IMR-90 (cell line): ENCODE results near the gene FRMD3. TPM values are rescaled to one million over a fixed set of nuclear protein-coding genes. Genes with fewer than 3 reads are reported as not detected.

ENCODE experiments used
- ATAC-seq: fragments of 200-7000 bp; cut with Tn5 transposase; 2 replicates; pipeline ENCODE4 v1.9.1; 2020; ENCODE audit warnings: low read depth, mild to moderate bottlenecking, moderate library complexity
- BruUV-seq: library from RNA; stranded (reverse); fragments of 400-500 nt; replicated peaks from 2 replicates; lab custom pipeline; 2021; lab: Mats Ljungman, UMichigan
- CTCF ChIA-PET: fragments of 300-600 bp; formaldehyde crosslinking; extraction: SDS; loops from one replicate; lab custom pipeline; 2021; ENCODE audit warnings: antibody characterized with exemption; lab: Yijun Ruan, JAX
- POLR2A ChIA-PET: fragments of 300-600 bp; sonication (Branson Sonifier 250); formaldehyde crosslinking; loops from one replicate; lab custom pipeline; 2022; ENCODE audit warnings: antibody characterized with exemption; ENCODE audit not compliant: unreplicated experiment; lab: Charles Lee
- DNase-seq: peaks from one replicate; pipeline ENCODE4 v3.0.0; 2013
- H2AFZ ChIP-seq: replicated peaks from 2 replicates; pipeline ENCODE3; 2013; ENCODE audit warnings: low read length, mild to moderate bottlenecking; ENCODE audit not compliant: poor library complexity
- H2AK5ac ChIP-seq: 2 replicates; pipeline ENCODE4 v1.6.1; 2013; ENCODE audit warnings: low read depth, low read length, inconsistent platforms
- H2AK9ac ChIP-seq: replicated peaks from 2 replicates; pipeline ENCODE3; 2013; ENCODE audit warnings: mild to moderate bottlenecking, low read depth, low read length, moderate library complexity; ENCODE audit not compliant: poor library complexity
- H2BK120ac ChIP-seq: 2 replicates; pipeline ENCODE4 v1.6.1; 2013; ENCODE audit warnings: low read depth, low read length, inconsistent platforms
- H2BK15ac ChIP-seq: 3 replicates; pipeline ENCODE4 v1.6.1; 2013; ENCODE audit warnings: low read depth, low read length, inconsistent platforms
- H2BK20ac ChIP-seq: 2 replicates; pipeline ENCODE4 v1.6.1; 2013; ENCODE audit warnings: low read depth, mild to moderate bottlenecking, inconsistent platforms, low read length, moderate library complexity
- H2BK5ac ChIP-seq: 2 replicates; pipeline ENCODE4 v1.6.1; 2013; ENCODE audit warnings: mild to moderate bottlenecking, low read depth, low read length, inconsistent platforms; ENCODE audit not compliant: poor library complexity, severe bottlenecking
- H3K14ac ChIP-seq: replicated peaks from 2 replicates; pipeline ENCODE4 v1.6.1; 2013; ENCODE audit warnings: low read depth, low read length, inconsistent platforms
- H3K18ac ChIP-seq: 2 replicates; pipeline ENCODE4 v1.6.1; 2013; ENCODE audit warnings: low read depth, low read length, control low read depth
- H3K23ac ChIP-seq: 2 replicates; pipeline ENCODE4 v1.6.1; 2013; ENCODE audit warnings: low read depth, low read length, inconsistent platforms
- H3K27ac ChIP-seq: 2 replicates; pipeline ENCODE4 v1.5.1; 2013; ENCODE audit warnings: mild to moderate bottlenecking, control low read depth, low read length; ENCODE audit not compliant: insufficient read depth
- H3K27me3 ChIP-seq: 2 replicates; pipeline ENCODE4 v1.6.1; 2013; ENCODE audit warnings: low read length; ENCODE audit not compliant: control insufficient read depth, insufficient read depth
- H3K36me3 ChIP-seq: 2 replicates; pipeline ENCODE4 v1.6.1; 2013; ENCODE audit warnings: low read length, mixed read lengths; ENCODE audit not compliant: control insufficient read depth, insufficient read depth
- H3K4ac ChIP-seq: 2 replicates; pipeline ENCODE4 v1.6.1; 2013; ENCODE audit warnings: low read depth, low read length, inconsistent platforms
- H3K4me1 ChIP-seq: 2 replicates; pipeline ENCODE4 v1.6.1; 2013; ENCODE audit warnings: low read length, mixed read lengths; ENCODE audit not compliant: control insufficient read depth, insufficient read depth
- H3K4me2 ChIP-seq: 2 replicates; pipeline ENCODE4 v1.6.1; 2013; ENCODE audit warnings: low read depth, mild to moderate bottlenecking, control low read depth, low read length, moderate library complexity
- H3K4me3 ChIP-seq: 2 replicates; pipeline ENCODE4 v1.5.1; 2013; ENCODE audit warnings: low read depth, mild to moderate bottlenecking, control low read depth, low read length, moderate library complexity; ENCODE audit not compliant: insufficient read depth
- H3K56ac ChIP-seq: 2 replicates; pipeline ENCODE4 v1.6.1; 2013; ENCODE audit warnings: low read length, inconsistent platforms; ENCODE audit not compliant: insufficient read depth; ENCODE audit errors: extremely low read depth
- H3K79me1 ChIP-seq, 2 experiments: 2 replicates each; pipeline ENCODE4 v1.6.1; 2013; ENCODE audit warnings: low read length in 2 of 2, inconsistent platforms in 1 of 2, low read depth in 1 of 2
- H3K9ac ChIP-seq: 2 replicates; pipeline ENCODE4 v1.6.1; 2013; ENCODE audit warnings: low read depth, low read length, control low read depth
- H3K9me1 ChIP-seq: 2 replicates; pipeline ENCODE4 v1.6.1; 2013; ENCODE audit warnings: low read length, inconsistent platforms; ENCODE audit not compliant: insufficient read depth
- H3K9me3 ChIP-seq: 2 replicates; pipeline ENCODE4 v1.6.1; 2013; ENCODE audit warnings: low read length; ENCODE audit not compliant: control insufficient read depth, insufficient read depth
- H4K20me1 ChIP-seq: 2 replicates; pipeline ENCODE4 v1.6.1; 2013; ENCODE audit warnings: low read length, inconsistent platforms; ENCODE audit not compliant: insufficient read depth
- H4K5ac ChIP-seq: 2 replicates; pipeline ENCODE4 v1.6.1; 2013; ENCODE audit warnings: mild to moderate bottlenecking, low read depth, low read length, control low read depth
- H4K8ac ChIP-seq, 2 experiments: 2 replicates each; pipeline ENCODE4 v1.6.1; 2013; ENCODE audit warnings: low read depth in 2 of 2, low read length in 2 of 2, control low read depth in 1 of 2, inconsistent platforms in 1 of 2
- H4K91ac ChIP-seq: 2 replicates; pipeline ENCODE4 v1.6.1; 2013; ENCODE audit warnings: low read depth, low read length, inconsistent platforms; ENCODE audit not compliant: insufficient read depth
- BHLHE40 ChIP-seq: fragments of 150-350 bp; IDR thresholded peaks from 2 replicates; pipeline ENCODE4 v1.6.1; 2016; ENCODE audit warnings: mild to moderate bottlenecking, low read depth, low read length
- CEBPB ChIP-seq: IDR thresholded peaks from 2 replicates; pipeline ENCODE4 v1.6.1; 2012; ENCODE audit warnings: low read depth, low read length, improper control_type of control experiment
- CHD1 ChIP-seq: IDR thresholded peaks from 2 replicates; pipeline ENCODE4 v1.6.1; 2012; ENCODE audit warnings: low read depth, low read length, improper control_type of control experiment
- FOS ChIP-seq: fragments of 150-350 bp; IDR thresholded peaks from 2 replicates; pipeline ENCODE4 v1.6.1; 2016; ENCODE audit warnings: low read depth, low read length
- MAFK ChIP-seq: IDR thresholded peaks from 2 replicates; pipeline ENCODE4 v1.6.1; 2012; ENCODE audit warnings: low read depth, low read length, improper control_type of control experiment
- MAZ ChIP-seq: IDR thresholded peaks from 2 replicates; pipeline ENCODE4 v1.6.1; 2012; ENCODE audit warnings: low read depth, mild to moderate bottlenecking, low read length, improper control_type of control experiment, moderate library complexity, borderline replicate concordance
- MXI1 ChIP-seq: IDR thresholded peaks from 2 replicates; pipeline ENCODE4 v1.6.1; 2012; ENCODE audit warnings: low read depth, mild to moderate bottlenecking, low read length, moderate library complexity, borderline replicate concordance
- NFE2L2 ChIP-seq: fragments of 150-350 bp; IDR thresholded peaks from 2 replicates; pipeline ENCODE4 v1.6.1; 2016; ENCODE audit warnings: low read depth, mild to moderate bottlenecking, low read length
- POLR2A ChIP-seq: IDR thresholded peaks from 2 replicates; pipeline ENCODE4 v1.6.1; 2012; ENCODE audit warnings: mild to moderate bottlenecking, low read depth, low read length
- RAD21 ChIP-seq: IDR thresholded peaks from 2 replicates; pipeline ENCODE4 v1.6.1; 2012; ENCODE audit warnings: low read length, improper control_type of control experiment
- RCOR1 ChIP-seq: IDR thresholded peaks from 2 replicates; pipeline ENCODE4 v1.6.1; 2012; ENCODE audit warnings: mild to moderate bottlenecking, low read length, improper control_type of control experiment; ENCODE audit not compliant: insufficient replicate concordance
- RFX5 ChIP-seq: IDR thresholded peaks from 2 replicates; pipeline ENCODE4 v1.8.0; 2012; ENCODE audit warnings: low read depth, mild to moderate bottlenecking, low read length, moderate library complexity
- SMC3 ChIP-seq: fragments of 150-350 bp; IDR thresholded peaks from 2 replicates; pipeline ENCODE4 v1.6.1; 2016; ENCODE audit warnings: low read depth, mild to moderate bottlenecking, antibody characterized with exemption, low read length, moderate library complexity
- WGBS, 2 experiments: methylation state at CpG; one replicate each; pipeline versions ENCODE4 v1.1.5 to v1.1.7; 2013; ENCODE audit warnings: missing lambda C conversion rate in 2 of 2; ENCODE audit not compliant: insufficient read length in 1 of 2; ENCODE audit errors: extremely low coverage in 2 of 2; 5-methylcytosine and 5-hydroxymethylcytosine counted together
- dilution Hi-C: fragments of 300-500 bp; cut with HindIII; formaldehyde crosslinking; loops from one replicate; pipeline ENCODE4 v1.14.3; 2018; ENCODE audit warnings: low sequenced_read_pairs; ENCODE audit not compliant: unreplicated experiment
- in situ Hi-C: fragments of 300-500 bp; cut with MboI; formaldehyde crosslinking; loops from 3 replicates; pipeline ENCODE4 v1.14.3; 2019; ENCODE audit warnings: low sequenced_read_pairs, inconsistent platforms, mixed read lengths
- intact Hi-C: fragments of 100-400 bp; cut with micrococcal nuclease; formaldehyde crosslinking; loops from 2 replicates; pipeline ENCODE4 v1.10.0; 2022
- polyA plus RNA-seq, 3 experiments: library from polyadenylated mRNA; depleted of rRNA; stranded (reverse); fragments of >200 nt; gene quantifications; 2 replicates each; pipeline ENCODE4 v1.2.3, GENCODE V29; 2012; ENCODE audit warnings: low replicate concordance in 1 of 3
- total RNA-seq: library from RNA; depleted of rRNA; stranded (reverse); fragments of >200 nt; gene quantifications from 2 replicates; pipeline ENCODE4 v1.2.3, GENCODE V29; 2012
- TF ChIP-seq, protein P1 (sequence below): fragments of 150-350 bp; IDR thresholded peaks from 2 replicates; pipeline ENCODE4 v1.6.1; 2017; ENCODE audit warnings: mild to moderate bottlenecking, antibody characterized with exemption, low read length, low read depth
- TF ChIP-seq, protein P2 (sequence below): conservative IDR thresholded peaks from 2 replicates; pipeline ENCODE4 v1.5.1; 2012; ENCODE audit warnings: mild to moderate bottlenecking, low read depth, low read length, improper control_type of control experiment
- TF ChIP-seq, protein P3 (sequence below): fragments of 150-350 bp; IDR thresholded peaks from 2 replicates; pipeline ENCODE4 v1.6.1; 2016; ENCODE audit warnings: low read depth, mild to moderate bottlenecking, low read length, moderate library complexity, borderline replicate concordance

Gene FRMD3
- total and polyA plus RNA-seq, 2 of the 4 experiments (the other 2 are of a cell fraction), result 0.02 to 0.18 TPM

DNA sequence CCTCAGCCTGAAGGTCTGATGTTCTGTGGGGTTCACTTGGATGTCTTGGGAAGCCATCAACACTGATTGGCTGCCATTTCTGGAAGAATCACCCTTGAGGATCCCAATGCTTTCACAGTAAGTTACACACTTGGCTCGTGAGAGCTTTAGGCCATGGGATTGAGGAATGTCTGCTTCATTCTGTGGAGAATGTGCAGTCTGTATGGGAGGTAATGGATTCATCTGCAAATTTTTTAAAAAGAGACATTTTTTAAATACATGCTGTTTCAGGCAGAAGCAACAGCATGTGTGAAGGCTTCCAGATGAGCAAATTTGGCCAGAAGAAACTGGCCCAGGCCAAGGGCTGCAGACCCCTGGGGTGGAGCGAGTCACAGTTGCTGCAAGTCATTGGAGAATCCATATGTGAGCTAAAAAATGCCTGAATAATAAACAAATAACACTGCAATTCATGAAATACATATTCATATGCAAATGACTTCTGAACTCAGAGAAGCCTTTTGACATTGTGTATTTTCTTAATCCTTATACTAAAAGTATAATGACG lies 328.9 kb downstream of the FRMD3 start:
- in situ Hi-C loops (no loop called here), intact Hi-C loops (no loop called here)
- no peak overlapping the region for H2AK5ac ChIP-seq

More for the DNA sequence above, 328.9 kb downstream of the FRMD3 start:
- Histone ChIP-seq H3K9me1 (no peaks in the 10 kb centered on the region), H4K20me1 (no peaks in the 10 kb centered on the region), H3K27me3 (no peaks in the 10 kb centered on the region), H3K4me1 (no peaks in the 10 kb centered on the region), H4K91ac (no peak overlapping the region), H3K4ac (no peak overlapping the region), H3K4me3 (no peak overlapping the region), H3K56ac (no peak overlapping the region), H3K23ac (no peak overlapping the region), H3K9me3 (no peaks in the 10 kb centered on the region), H2BK120ac (no peak overlapping the region), H3K14ac (no peak overlapping the region), H2BK20ac (no peak overlapping the region), H4K8ac (no peak overlapping the region), H3K27ac (no peak overlapping the region), H3K36me3 (no peaks in the 10 kb centered on the region), H3K9ac (no peak overlapping the region), H2AFZ (no peak overlapping the region), H2AK9ac (no peak overlapping the region), H3K4me2 (no peak overlapping the region), H4K5ac (no peak overlapping the region), H3K79me1 (no peaks in the 10 kb centered on the region), H3K18ac (no peak overlapping the region), H2BK15ac (no peak overlapping the region), H2BK5ac (no peak overlapping the region)
- ChIA-PET POLR2A (no interaction called here), CTCF (no interaction called here)
- DNase-seq (no peak), ATAC-seq (no peak)
- dilution Hi-C loops, result no loop called here
- BruUV-seq, result no TSS peak
- TF ChIP-seq BHLHE40 (no peak), CHD1 (no peak), RAD21 (no peak), RFX5 (no peak), FOS (no peak), CEBPB (no peak), MXI1 (no peak), POLR2A (no peak), SMC3 (no peak), RCOR1 (no peak), MAFK (no peak), NFE2L2 (no peak), MAZ (no peak)
- TF ChIP-seq, protein P1, sequence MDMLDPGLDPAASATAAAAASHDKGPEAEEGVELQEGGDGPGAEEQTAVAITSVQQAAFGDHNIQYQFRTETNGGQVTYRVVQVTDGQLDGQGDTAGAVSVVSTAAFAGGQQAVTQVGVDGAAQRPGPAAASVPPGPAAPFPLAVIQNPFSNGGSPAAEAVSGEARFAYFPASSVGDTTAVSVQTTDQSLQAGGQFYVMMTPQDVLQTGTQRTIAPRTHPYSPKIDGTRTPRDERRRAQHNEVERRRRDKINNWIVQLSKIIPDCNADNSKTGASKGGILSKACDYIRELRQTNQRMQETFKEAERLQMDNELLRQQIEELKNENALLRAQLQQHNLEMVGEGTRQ, result no peak
- TF ChIP-seq, protein P2, sequence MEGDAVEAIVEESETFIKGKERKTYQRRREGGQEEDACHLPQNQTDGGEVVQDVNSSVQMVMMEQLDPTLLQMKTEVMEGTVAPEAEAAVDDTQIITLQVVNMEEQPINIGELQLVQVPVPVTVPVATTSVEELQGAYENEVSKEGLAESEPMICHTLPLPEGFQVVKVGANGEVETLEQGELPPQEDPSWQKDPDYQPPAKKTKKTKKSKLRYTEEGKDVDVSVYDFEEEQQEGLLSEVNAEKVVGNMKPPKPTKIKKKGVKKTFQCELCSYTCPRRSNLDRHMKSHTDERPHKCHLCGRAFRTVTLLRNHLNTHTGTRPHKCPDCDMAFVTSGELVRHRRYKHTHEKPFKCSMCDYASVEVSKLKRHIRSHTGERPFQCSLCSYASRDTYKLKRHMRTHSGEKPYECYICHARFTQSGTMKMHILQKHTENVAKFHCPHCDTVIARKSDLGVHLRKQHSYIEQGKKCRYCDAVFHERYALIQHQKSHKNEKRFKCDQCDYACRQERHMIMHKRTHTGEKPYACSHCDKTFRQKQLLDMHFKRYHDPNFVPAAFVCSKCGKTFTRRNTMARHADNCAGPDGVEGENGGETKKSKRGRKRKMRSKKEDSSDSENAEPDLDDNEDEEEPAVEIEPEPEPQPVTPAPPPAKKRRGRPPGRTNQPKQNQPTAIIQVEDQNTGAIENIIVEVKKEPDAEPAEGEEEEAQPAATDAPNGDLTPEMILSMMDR, result no peak
- TF ChIP-seq, protein P3, sequence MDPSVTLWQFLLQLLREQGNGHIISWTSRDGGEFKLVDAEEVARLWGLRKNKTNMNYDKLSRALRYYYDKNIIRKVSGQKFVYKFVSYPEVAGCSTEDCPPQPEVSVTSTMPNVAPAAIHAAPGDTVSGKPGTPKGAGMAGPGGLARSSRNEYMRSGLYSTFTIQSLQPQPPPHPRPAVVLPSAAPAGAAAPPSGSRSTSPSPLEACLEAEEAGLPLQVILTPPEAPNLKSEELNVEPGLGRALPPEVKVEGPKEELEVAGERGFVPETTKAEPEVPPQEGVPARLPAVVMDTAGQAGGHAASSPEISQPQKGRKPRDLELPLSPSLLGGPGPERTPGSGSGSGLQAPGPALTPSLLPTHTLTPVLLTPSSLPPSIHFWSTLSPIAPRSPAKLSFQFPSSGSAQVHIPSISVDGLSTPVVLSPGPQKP, result no peak
- WGBS, 2 experiments, result no CpG with 5 or more reads among the region's 3 CpGs
